ENCODE measurements around the gene UNC13B. TPM values are rescaled to one million over a fixed set of nuclear protein-coding genes. Genes with fewer than 3 reads are reported as not detected.

Gene UNC13B
- total RNA-seq, 2 experiments from 2014 or later, result 0.25 to 0.68 TPM

- H3K4me3 Mint-ChIP-seq, result no peak overlapping the region
- DNase-seq, result no peak
- POLR2A ChIA-PET, result interaction anchor here (0.7 kb wide), 1 partner anchor 22 kb away, joined by 3 read pairs; no protein-coding TSS in a partner anchor
- peaks cover 10% of the 10 kb centered on the region for H3K4me1 Mint-ChIP-seq
- CTCF ChIA-PET, result no interaction called here
- H3K36me3 Mint-ChIP-seq (ENCODE audit: low read depth), result no peaks in the 10 kb centered on the region
- no peak overlapping the region for H3K27ac Mint-ChIP-seq
- no peaks in the 10 kb centered on the region for H3K9me3 Mint-ChIP-seq
- H3K27me3 Mint-ChIP-seq, result peaks cover 10% of the 10 kb centered on the region
Observed at GRCh38 chr9:35277628-35278359, 116.0 kb downstream of the UNC13B start.

- Mint-ChIP-seq H3K9me3 (no peaks in the 10 kb centered on the region), H3K4me1 (peaks cover 9% of the 10 kb centered on the region), H3K27me3 (peaks cover 10% of the 10 kb centered on the region), H3K36me3 (ENCODE audit: low read depth) (no peaks in the 10 kb centered on the region), H3K27ac (no peak overlapping the region), H3K4me3 (no peak overlapping the region)
- CTCF ChIA-PET, result no interaction called here
- POLR2A ChIA-PET, result no interaction called here
- DNase-seq, result no peak
Observed at GRCh38 chr9:35279946-35280345, 118.1 kb downstream of the UNC13B start.

DNA sequence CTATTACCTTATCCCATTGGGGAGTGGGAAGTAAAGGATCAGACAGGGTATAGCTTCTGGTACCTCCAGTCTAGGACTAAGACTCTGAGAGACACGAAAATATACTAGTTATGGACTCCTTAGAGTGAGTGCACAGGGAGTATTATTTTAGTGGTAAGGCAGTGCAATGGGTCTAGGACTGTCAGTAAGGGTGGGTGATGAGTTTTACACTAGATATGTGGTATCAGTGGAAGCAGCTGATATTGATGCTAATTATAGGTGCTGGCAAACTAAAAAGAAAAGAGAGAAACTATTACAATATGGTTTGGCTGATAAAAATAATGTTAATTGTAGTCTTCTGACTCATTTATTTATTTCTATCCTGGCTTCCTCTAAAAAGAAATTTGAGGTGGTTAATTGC lies 118.6 kb downstream of the UNC13B start:
- H3K36me3 Mint-ChIP-seq (ENCODE audit: low read depth), result no peaks in the 10 kb centered on the region
- DNase-seq, result no peak
- H3K4me3 Mint-ChIP-seq, result no peak overlapping the region
- peaks cover 10% of the 10 kb centered on the region for H3K27me3 Mint-ChIP-seq
- ChIA-PET CTCF (no interaction called here), POLR2A (no interaction called here)
- H3K9me3 Mint-ChIP-seq, result no peaks in the 10 kb centered on the region
- peaks cover 8% of the 10 kb centered on the region for H3K4me1 Mint-ChIP-seq
- no peak overlapping the region for H3K27ac Mint-ChIP-seq

DNA sequence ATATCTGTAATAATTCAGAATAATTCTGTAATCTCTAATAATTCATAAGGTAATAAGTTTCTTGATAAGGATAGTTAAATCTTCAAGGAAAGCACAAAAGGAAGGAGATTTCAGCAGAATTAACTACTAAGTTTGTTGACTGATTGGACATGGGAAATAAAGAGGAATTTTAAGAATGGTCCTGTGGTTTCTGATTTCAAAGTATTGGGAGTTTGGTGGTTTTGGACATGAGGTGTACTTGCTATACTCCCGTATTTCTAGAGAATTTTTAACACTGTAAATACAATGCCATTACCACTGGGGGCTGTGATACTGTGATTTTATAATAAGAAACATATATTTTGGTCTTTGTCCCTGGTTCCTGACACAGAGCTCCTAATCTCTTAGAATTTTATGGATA lies 123.9 kb downstream of the UNC13B start:
- no peaks in the 10 kb centered on the region for H3K36me3 Mint-ChIP-seq (ENCODE audit: low read depth)
- CTCF ChIA-PET, result no interaction called here

DNA sequence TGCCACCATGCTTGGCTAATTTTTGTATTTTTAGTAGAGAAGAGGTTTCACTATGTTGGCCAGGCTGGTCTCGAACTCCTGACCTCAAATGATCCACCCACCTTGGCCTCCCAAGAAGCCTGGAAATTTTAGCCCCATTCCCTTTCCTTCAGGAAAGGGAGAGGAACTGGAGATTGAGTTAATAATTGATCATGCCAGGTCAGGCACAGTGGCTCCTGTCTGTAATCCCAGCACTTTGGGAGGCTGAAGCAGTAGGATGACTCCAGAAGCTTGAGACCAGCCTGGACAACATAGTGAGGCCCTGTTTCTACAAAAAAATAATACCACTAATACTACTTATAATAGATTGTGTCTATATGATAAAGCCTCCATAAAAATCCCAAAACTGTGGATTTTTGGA lies 124.6 kb downstream of the UNC13B start:
- no peak for DNase-seq
- H3K4me3 Mint-ChIP-seq, result no peak overlapping the region
- POLR2A ChIA-PET, result interaction anchor here (0.6 kb wide), 1 partner anchor 828 kb away, joined by 3 read pairs; the partner anchor contains the start of gene DNAI1
- no peaks in the 10 kb centered on the region for H3K36me3 Mint-ChIP-seq (ENCODE audit: low read depth)
- CTCF ChIA-PET, result no interaction called here
- H3K4me1 Mint-ChIP-seq, result no peaks in the 10 kb centered on the region
- no peaks in the 10 kb centered on the region for H3K9me3 Mint-ChIP-seq
- H3K27me3 Mint-ChIP-seq, result peaks cover 13% of the 10 kb centered on the region
- no peak overlapping the region for H3K27ac Mint-ChIP-seq

More for the DNA sequence above, 123.9 kb downstream of the UNC13B start:
- no peak overlapping the region for H3K27ac Mint-ChIP-seq
- H3K27me3 Mint-ChIP-seq, result peaks cover 13% of the 10 kb centered on the region
- no peaks in the 10 kb centered on the region for H3K4me1 Mint-ChIP-seq
- POLR2A ChIA-PET, result no interaction called here
- DNase-seq, result no peak
- H3K9me3 Mint-ChIP-seq, result no peaks in the 10 kb centered on the region
- no peak overlapping the region for H3K4me3 Mint-ChIP-seq

DNA sequence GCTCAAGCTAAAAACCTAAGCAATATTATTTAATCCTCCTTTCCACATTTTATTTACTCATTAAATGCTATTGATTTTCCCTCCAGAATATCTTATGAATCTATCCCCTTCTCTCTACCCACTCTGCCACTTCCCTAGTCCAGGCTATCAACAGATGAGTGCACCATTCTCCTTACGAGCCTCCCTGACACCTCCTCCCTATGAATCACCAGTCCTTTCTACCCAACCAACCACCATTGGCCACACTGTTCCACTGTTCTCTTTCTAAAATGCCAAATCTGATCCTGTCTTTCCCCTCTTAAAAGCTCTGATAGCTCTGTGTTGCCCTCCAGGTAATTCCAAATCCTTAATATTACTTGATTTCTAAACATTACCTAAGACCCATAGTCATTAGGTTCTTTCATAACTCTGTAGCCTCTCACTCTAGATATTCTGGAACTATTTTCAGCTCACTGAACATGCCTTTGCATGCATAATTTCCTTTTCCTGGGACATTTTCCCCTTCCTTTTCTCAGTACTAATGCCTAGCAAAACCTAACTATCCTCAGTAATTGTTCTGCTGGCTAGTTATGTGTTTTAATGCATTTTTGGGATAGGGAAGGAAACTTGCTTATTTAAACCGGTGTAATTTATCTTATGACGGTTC lies 126.3 kb downstream of the UNC13B start:
- Mint-ChIP-seq H3K36me3 (ENCODE audit: low read depth) (no peaks in the 10 kb centered on the region), H3K9me3 (no peaks in the 10 kb centered on the region), H3K27me3 (peaks cover 12% of the 10 kb centered on the region), H3K4me3 (no peak overlapping the region), H3K4me1 (no peaks in the 10 kb centered on the region), H3K27ac (no peak overlapping the region)
- no peak for DNase-seq
- POLR2A ChIA-PET, result interaction anchor here (1.0 kb wide), 1 partner anchor 22 kb away, joined by 3 read pairs; no protein-coding TSS in a partner anchor
- CTCF ChIA-PET, result interaction anchor here (0.6 kb wide), 1 partner anchor 11 kb away, joined by 3 read pairs; no protein-coding TSS in a partner anchor

DNA sequence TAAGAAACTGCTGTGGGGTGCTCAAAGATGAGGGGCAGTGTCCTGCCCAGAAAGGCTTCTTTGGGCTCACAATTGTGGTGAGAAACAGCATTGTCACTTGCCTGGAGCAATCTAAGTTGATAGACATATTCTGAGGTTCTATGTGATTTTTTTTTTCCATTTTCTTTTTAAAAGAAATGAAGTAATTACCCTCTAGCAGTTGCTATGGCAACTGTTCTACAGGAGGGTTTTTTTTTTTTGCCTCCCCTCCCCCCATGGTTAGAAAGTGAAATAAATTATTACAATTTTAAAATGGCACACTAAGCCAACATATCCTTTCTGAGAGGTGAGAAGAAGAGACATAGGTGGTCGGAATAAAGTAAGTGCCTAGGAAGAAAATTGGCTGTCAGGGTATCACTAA lies 127.0 kb downstream of the UNC13B start:
- ChIA-PET POLR2A (interaction anchor here (1.0 kb wide), 1 partner anchor 22 kb away, joined by 3 read pairs; no protein-coding TSS in a partner anchor), CTCF (no interaction called here)
- no peaks in the 10 kb centered on the region for H3K4me1 Mint-ChIP-seq
- no peaks in the 10 kb centered on the region for H3K9me3 Mint-ChIP-seq
- H3K4me3 Mint-ChIP-seq, result no peak overlapping the region
- H3K27me3 Mint-ChIP-seq, result peaks cover 12% of the 10 kb centered on the region
- no peak overlapping the region for H3K27ac Mint-ChIP-seq
- H3K36me3 Mint-ChIP-seq (ENCODE audit: low read depth), result no peaks in the 10 kb centered on the region
- no peak for DNase-seq

- H3K36me3 Mint-ChIP-seq (ENCODE audit: low read depth), result no peaks in the 10 kb centered on the region
- no peaks in the 10 kb centered on the region for H3K4me1 Mint-ChIP-seq
- no peak overlapping the region for H3K4me3 Mint-ChIP-seq
- no peak overlapping the region for H3K27ac Mint-ChIP-seq
- H3K27me3 Mint-ChIP-seq, result peaks cover 4% of the 10 kb centered on the region
- POLR2A ChIA-PET, result no interaction called here
- DNase-seq, result no peak
- CTCF ChIA-PET, result no interaction called here
- H3K9me3 Mint-ChIP-seq, result no peaks in the 10 kb centered on the region
Observed at GRCh38 chr9:35293376-35293964, 131.7 kb downstream of the UNC13B start.

DNA sequence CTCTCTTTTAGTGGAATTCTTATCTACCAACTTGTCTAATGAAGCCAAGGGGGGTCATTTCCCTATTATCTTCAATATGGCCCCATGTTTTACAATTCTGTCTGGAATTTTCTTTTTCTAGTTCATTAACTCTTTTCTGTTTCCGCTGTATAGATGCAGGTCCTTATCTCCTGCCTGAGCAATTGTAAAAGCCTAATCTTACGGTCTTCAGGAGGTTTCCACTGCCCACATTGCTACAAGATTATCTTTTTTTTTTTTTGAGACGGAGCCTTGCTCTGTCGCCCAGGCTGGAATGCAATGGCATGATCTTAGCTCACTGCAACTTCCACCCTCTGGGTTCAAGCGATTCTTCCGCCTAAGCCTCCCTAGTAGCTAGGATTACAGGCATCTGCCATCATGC lies 132.3 kb downstream of the UNC13B start:
- ChIA-PET POLR2A (no interaction called here), CTCF (no interaction called here)
- no peak for DNase-seq
- peaks cover 4% of the 10 kb centered on the region for H3K27me3 Mint-ChIP-seq
- no peak overlapping the region for H3K4me3 Mint-ChIP-seq
- no peak overlapping the region for H3K27ac Mint-ChIP-seq
- H3K4me1 Mint-ChIP-seq, result no peaks in the 10 kb centered on the region
- H3K9me3 Mint-ChIP-seq, result no peaks in the 10 kb centered on the region
- H3K36me3 Mint-ChIP-seq (ENCODE audit: low read depth), result no peaks in the 10 kb centered on the region

GRCh38 chr9:35294556-35294955 lies 132.7 kb downstream of the UNC13B start:
- Mint-ChIP-seq H3K4me1 (no peaks in the 10 kb centered on the region), H3K4me3 (no peak overlapping the region)

GRCh38 chr9:35295369-35296036 lies 133.7 kb downstream of the UNC13B start:
- Mint-ChIP-seq H3K27ac (no peak overlapping the region), H3K9me3 (no peaks in the 10 kb centered on the region), H3K4me1 (no peaks in the 10 kb centered on the region), H3K27me3 (peaks cover 6% of the 10 kb centered on the region), H3K36me3 (ENCODE audit: low read depth) (no peaks in the 10 kb centered on the region), H3K4me3 (no peak overlapping the region)
- ChIA-PET CTCF (no interaction called here), POLR2A (no interaction called here)
- no peak for DNase-seq

More at GRCh38 chr9:35294556-35294955, 132.7 kb downstream of the UNC13B start:
- no peaks in the 10 kb centered on the region for H3K36me3 Mint-ChIP-seq (ENCODE audit: low read depth)
- ChIA-PET CTCF (no interaction called here), POLR2A (no interaction called here)
- H3K27ac Mint-ChIP-seq, result no peak overlapping the region
- no peaks in the 10 kb centered on the region for H3K9me3 Mint-ChIP-seq
- DNase-seq, result no peak
- peaks cover 4% of the 10 kb centered on the region for H3K27me3 Mint-ChIP-seq

- POLR2A ChIA-PET, result no interaction called here
- no peak overlapping the region for H3K4me3 Mint-ChIP-seq
- no peaks in the 10 kb centered on the region for H3K9me3 Mint-ChIP-seq
- CTCF ChIA-PET, result no interaction called here
- no peak overlapping the region for H3K27ac Mint-ChIP-seq
- no peaks in the 10 kb centered on the region for H3K36me3 Mint-ChIP-seq (ENCODE audit: low read depth)
- H3K4me1 Mint-ChIP-seq, result no peaks in the 10 kb centered on the region
- DNase-seq, result no peak
- H3K27me3 Mint-ChIP-seq, result peaks cover 58% of the 10 kb centered on the region
Observed at GRCh38 chr9:35303567-35303966, 141.8 kb downstream of the UNC13B start.

DNA sequence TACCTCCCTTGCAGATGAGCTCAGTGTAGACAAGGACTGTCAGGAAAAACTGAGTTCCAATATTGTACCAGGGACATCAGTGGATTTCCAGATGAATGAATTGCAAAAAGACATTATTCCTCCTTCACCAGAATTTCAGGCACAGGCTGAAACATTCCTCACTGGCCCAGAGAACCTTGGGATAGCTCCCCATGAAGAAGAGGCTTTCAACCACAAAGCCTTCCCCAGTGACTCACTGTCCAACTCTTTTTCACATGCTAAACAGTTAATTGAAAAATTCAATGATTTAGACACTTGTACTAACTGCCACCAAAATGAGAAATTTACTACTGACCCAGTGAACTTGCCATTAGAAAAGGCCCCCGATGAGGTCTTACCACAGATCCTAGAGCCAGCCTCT lies 144.5 kb downstream of the UNC13B start:
- Mint-ChIP-seq H3K36me3 (ENCODE audit: low read depth) (no peaks in the 10 kb centered on the region), H3K4me1 (no peaks in the 10 kb centered on the region), H3K27ac (no peak overlapping the region), H3K9me3 (no peaks in the 10 kb centered on the region), H3K27me3 (peaks cover 56% of the 10 kb centered on the region), H3K4me3 (no peak overlapping the region)
- ChIA-PET POLR2A (no interaction called here), CTCF (no interaction called here)
- DNase-seq, result no peak
